SIG-M5 (cell line): ENCODE data around the gene P2RX6.
A peak's percentile ranks its signal among the peaks of the same experiment; 100 is the strongest.
"Not testable (repeated sequence)": the region's sequence is repeated elsewhere in the genome, so short reads cannot be mapped to it uniquely, and the experiment has no call there.

ENCODE experiments used
- DNase-seq: peaks from one replicate; lab custom pipeline; 2025; lab: John Stamatoyannopoulos, UW

The P2RX6 gene

GRCh38 chr22:20994128-20994901, 20.6 kb upstream of the P2RX6 start:
- no peak for DNase-seq

DNA sequence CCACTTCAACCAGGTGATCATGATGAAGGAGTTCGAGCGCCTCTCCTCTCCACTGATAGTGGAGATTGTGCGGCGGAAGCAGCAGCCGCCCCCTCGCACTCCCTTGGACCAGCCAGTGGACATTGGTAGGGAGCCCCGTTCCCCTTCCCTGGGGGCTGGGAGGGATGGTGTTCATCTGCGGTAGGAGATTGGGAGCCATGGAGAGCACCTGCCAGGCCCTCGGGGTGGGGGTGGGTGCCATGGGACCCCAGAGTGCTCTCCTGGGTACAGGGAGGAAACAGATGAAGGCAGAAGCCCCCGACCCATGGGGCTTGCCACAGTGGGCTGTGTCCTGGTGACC, 20.1 kb upstream of the P2RX6 start:
- no peak for DNase-seq

- no peak for DNase-seq
Measured at GRCh38 chr22:20995329-20996030, 19.5 kb upstream of the P2RX6 start.

- no peak for DNase-seq
Measured at GRCh38 chr22:20996031-20996410, 18.9 kb upstream of the P2RX6 start.

DNA sequence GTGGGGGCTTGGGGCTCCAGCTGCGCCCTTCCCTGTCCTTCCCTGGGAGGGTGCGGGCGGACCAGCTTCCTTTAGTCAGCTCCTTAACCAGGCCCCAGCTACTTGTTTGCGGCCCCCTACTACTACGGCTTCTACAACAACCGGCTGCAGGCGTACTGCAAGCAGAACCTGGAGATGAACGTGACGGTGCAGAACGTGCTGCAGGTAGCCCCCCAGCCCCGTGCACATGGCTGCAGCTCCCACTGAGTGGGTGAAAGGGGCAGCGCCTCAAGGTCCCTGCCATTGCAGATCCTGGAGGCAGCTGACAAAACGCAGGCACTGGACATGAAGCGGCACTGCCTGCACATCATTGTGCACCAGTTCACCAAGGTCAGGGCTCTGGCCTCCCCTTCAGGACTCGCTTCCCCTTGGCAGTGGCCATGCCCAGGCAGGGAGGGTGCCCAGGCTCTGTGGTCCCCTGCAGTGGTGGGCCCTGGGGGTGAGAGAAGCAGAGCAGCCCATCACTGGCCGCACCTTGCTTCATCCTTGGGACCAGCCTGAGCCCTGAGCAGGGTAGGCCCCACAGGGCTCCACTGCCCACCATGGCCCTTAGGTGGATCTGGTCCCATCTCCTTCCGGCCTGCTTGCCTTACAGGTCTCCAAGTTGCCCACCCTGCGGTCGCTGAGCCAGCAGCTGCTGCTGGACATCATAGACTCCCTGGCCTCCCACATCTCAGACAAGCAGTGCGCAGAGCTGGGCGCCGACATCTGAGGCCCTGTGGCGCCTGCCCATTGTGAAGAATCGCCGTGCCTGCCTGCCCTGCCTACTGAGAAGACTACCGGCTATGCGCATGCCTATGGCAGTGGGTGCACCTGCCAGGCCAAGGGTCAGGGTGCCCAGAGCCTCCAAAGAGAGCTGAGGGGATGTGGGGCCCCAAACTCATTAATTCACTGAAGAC, 18.1 kb upstream of the P2RX6 start:
- no peak for DNase-seq

DNA sequence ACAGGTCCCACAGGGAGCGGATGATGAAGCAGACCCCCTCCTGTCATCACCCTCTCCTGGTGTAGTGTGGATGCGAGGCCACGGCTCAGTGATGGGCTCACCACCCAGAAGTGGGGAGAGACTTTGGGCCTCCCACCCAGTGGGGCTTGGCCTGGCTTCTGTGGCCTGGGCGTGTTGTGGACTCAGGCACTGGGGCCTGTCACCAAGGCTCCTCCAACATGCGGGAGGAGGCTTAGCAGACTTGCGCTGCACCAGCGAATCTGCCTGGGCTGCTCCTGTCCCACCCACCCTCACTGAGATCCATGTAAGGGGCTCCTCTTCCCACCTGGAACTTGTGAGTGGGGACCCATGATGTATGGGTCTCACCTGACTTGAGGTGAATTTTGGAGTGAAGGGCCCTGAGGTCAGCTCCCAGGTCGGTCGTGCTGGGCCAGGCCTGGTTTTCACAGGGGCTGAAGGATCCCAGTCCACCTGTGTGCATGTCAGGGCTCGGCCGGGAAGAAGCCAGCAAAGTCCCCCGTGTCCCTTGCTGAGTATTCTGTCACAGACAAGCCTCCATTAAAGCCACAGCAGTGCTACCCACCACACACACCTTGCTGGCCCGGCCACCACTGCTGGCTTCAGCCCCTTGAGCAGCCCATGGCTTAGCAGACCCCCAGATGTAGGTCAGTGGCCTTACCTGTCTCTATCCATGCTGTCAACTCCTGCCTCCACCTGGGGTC, 17.3 kb upstream of the P2RX6 start:
- DNase-seq: no peak

GRCh38 chr22:20998411-20999336, 16.3 kb upstream of the P2RX6 start:
- no peak for DNase-seq

DNA sequence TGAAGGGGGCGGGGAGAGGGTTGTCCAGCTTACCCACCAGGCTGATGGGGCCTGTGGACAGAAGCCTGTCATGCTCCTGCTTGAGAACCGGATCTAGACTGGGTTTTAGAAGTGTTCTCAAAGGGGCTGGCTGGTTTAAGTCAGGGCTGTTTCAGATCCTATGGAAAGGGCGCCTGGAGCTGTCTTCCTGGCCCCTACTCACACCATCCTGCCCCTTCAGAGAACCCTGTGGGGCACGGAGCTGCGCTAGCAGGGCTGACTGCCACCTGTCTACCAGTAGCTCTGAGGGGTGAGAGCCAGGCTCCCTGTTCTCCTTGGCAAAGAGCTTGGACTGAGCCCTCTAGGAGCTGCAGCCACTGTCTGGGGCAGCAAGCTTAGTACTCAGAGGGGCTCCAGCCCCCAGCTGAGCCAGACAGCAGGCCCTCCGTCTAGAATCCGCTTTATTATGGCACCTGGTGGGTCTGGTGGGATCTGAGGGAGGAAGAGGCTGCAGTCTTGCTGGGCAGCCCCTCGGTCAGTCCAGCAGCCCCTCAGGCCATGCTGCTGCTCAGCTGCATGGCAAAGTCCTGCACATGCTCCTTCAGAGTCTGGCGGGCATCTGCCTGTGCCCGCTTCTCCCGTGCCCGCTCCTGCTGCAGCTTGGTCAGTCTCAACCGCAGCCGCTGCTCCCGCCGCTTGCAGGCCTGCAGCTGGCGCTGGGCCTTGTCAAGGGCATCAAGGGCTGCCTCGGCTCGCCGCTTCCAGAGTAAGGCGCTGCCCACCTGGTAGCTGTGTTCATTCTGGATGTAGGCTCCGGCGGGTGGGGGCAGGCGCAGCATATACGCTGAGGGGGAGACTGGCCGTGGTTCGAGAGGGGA, 15.4 kb upstream of the P2RX6 start:
- DNase-seq: no peak

DNA sequence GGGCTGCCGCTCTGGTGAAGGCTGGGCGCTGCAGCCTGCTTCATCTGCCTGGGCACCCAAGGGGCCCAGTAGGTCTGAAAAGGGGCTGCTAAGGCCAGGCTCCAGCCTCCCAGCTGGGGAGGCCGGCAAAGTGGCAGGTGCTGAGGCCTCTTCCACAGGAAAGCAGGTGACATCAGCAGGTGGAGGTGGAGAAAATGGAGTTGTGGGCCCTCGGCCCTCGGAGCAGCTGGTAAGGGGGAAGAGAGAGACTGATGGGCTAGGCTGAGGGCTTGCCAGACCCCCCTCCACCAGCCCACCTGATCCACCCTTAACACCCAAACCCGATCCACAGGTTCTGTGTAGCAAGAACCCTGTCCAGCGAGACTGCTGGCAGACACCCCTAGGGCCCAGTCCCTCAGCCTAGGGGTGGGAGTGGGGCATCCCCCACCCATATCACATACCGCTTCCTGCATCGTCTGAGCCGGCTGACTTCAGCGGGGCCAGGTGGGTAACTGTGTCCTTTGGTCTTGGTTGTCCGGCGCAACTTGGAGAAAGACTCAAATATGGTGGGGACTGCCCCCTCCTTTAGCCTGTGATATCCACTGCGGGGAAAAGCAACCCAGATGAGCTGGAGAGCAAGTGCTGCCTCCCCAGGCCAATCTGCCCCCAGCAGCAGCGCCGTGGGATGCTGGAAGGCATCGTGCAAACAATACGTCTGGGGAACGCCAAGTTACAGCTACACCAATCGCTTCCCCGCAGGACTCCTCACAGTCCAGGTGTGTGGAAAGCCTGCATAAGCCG, 14.6 kb upstream of the P2RX6 start:
- DNase-seq: no peak

- no peak for DNase-seq
Measured at GRCh38 chr22:21000987-21001600, 13.9 kb upstream of the P2RX6 start.

DNA sequence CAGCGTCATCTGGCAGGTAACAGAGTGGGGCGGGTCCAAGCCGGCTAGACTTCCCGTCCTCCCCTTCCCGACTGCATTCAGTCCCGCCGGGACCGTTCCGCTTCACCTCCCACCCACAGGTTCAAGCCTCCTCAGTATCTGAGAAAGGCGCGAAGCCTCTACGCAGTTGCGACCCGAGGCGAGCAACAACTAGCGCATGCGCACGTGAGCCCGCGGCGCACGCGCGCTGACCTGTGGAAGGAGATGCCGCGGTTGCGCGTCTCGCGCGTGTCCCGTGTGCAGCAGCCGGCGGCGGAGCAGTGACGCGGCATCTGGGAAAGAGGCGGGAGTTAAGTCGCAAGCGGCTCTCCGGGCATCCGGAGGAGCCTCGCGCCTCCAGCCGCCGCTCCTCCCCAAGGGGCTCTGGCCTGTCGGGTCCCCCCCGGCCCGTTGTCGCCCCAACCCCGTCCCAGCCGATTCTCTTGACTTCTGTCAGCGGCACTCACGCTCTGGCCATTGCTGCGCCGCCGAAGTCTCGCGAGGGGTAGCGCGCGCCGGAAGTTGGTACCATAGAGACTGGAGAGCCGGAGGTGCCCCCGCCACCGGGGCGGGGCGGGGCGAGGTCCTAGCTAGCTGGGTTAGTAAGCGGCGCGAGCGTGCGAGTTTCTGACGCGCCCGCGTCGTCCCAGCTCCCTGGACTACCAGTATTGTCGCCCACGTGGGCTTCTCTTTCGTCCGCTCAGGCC, 13.2 kb upstream of the P2RX6 start, which contains the start of gene THAP7:
Gene THAP7, minus strand, starts transcription at position 518 of the 725 bp plus-strand sequence. Its CDS starts 207 bp downstream, at position 311.
- DNase-seq: peak; percentile 41

- DNase-seq: no peak
Measured at GRCh38 chr22:21003782-21004181, 11.2 kb upstream of the P2RX6 start.

DNA sequence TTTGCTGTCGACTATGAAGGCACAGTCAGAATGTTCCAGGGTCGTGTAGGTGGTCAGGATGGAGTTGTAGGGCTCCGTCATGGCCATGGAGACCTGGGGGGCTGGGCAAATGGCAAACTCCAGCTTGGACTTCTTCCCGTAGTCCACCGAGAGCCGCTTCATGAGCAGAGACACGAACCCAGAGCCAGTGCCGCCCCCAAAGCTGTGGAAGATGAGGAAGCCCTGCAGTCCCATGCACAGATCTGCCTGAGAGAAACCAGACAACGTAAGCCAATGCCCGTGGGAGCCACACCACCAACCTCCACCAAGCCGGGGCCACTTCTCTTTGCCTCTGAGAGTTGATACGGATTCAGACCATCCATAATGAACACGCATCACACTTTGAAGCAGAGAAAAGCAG, 5.8 kb upstream of the P2RX6 start:
- DNase-seq: not testable (repeated sequence)

DNA sequence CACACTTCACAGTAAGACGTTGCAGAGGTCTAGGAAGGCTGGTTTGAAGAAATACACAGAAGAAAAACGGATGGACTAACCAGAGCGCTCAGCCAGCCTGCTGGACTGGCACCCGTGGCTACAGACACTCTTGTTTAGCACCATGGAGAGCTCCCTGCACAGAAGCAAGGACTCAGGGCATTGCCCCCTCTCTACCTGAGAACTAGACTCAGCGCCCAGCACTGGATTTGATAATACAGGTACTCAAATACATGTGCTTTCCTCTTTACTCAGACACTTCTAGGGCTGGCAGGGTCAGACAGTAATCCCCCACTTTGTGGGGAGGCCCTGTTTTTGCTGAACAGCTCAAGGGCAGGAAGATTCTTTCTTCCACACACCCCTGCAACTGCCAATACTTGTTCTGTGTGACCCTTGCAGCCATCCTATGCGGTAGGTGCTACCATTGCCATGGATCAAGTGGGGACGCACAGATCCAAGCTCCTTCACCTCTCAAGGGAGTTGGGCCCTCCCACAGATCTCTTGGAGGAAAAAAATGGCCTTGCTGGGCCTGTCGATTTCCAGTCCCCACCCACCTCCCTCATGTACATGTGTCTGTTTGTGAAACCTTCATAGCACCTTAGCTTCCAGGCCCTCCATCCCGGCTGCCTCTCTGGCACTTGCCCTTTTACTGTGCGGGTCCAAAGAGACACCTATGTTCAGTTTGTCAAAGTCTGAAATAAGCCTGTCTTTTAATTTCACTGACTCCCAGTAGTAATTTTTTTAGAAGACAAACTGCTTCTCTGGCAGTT, 5.1 kb upstream of the P2RX6 start:
- no peak for DNase-seq

DNA sequence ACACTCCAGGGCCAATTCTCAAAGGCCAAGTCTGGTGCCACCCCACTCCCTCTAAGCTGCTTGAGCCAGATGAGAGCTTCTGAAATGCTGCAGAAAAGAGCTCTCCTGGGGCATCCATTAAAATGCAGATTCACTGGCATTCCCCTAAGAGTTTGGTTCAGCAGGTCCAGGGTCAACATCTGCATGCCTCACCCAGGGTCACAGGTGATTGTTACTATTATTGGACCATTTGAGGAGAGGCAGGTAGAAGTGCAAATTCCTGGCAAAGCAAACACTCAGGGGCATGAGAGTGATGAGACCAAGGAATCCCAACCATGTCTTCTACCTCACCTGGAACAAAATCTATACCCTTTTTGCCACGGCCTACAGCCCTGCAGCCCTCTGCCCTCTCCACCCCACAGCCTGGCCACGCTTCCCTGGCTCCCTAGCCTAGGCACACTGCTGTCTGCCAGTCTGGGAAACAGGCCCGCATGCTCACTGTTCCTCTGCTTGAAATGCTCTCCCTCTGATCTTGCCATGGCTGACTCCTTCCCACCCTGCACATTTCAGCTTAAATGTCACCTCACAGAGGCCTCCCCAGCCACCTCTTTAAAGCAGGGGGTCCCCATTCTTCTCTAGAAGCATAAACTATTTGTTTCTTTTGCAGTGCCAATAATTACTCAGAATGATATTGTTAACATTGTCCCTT, 4.4 kb upstream of the P2RX6 start:
- no peak for DNase-seq
